K562 (cell line): Measurements from ENCODE around the gene TSSK6. TPM values are rescaled to one million over a fixed set of nuclear protein-coding genes. Genes with fewer than 3 reads are reported as not detected.
A peak's percentile ranks its signal among the peaks of the same experiment; 100 is the strongest.

Experiments
- ARID2 ChIP-seq: fragments of 450-650 bp; IDR thresholded peaks from 2 replicates; pipeline ENCODE4 v1.6.1; 2017; ENCODE audit warnings: antibody characterized with exemption, mild to moderate bottlenecking
- ATF7 ChIP-seq: fragments of 450-650 bp; IDR thresholded peaks from 2 replicates; pipeline ENCODE4 v1.7.1; 2014; ENCODE audit warnings: mild to moderate bottlenecking, moderate library complexity
- CREM ChIP-seq: IDR thresholded peaks from 2 replicates; pipeline ENCODE4 v1.6.1; 2014; ENCODE audit warnings: antibody characterized with exemption, low read depth
- DNMT1 ChIP-seq: fragments of 450-650 bp; IDR thresholded peaks from 2 replicates; pipeline ENCODE4 v1.6.1; 2016; ENCODE audit warnings: antibody characterized with exemption, mild to moderate bottlenecking
- ESRRA ChIP-seq: fragments of 450-650 bp; IDR thresholded peaks from 2 replicates; pipeline ENCODE4 v1.6.1; 2014; ENCODE audit warnings: low read depth, mild to moderate bottlenecking, moderate library complexity, borderline replicate concordance
- FOSL1 ChIP-seq: fragments of 200-800 bp; sonication (Bioruptor generic); conservative IDR thresholded peaks from 2 replicates; pipeline ENCODE4 v1.6.1; 2016; ENCODE audit warnings: missing genetic modification characterization, missing compliant biosample characterization
- FOXJ2 ChIP-seq: fragments of 200-800 bp; sonication (Bioruptor generic); IDR thresholded peaks from 2 replicates; pipeline ENCODE4 v1.6.1; 2016; ENCODE audit warnings: missing genetic modification characterization, missing compliant biosample characterization
- JUND ChIP-seq, 2 experiments: IDR thresholded peaks; 2 replicates in 1 of 2; 3 replicates in 1 of 2; pipeline ENCODE4 v1.6.1; 2011; ENCODE audit warnings: borderline replicate concordance in 2 of 2, low read depth in 2 of 2, low read length in 2 of 2, improper control_type of control experiment in 1 of 2, missing biosample characterization in 1 of 2, missing genetic modification characterization in 1 of 2, missing genetic modification reagents in 1 of 2
- KHSRP ChIP-seq: fragments of 450-650 bp; IDR thresholded peaks from 2 replicates; pipeline ENCODE4 v1.6.1; 2017
- NCOA1 ChIP-seq: fragments of 450-650 bp; IDR thresholded peaks from 2 replicates; pipeline ENCODE4 v1.6.1; 2016; ENCODE audit warnings: low read depth
- NRF1 ChIP-seq, 2 experiments: fragments of 450-650 bp; IDR thresholded peaks in 1 of 2; conservative IDR thresholded peaks in 1 of 2; 2 replicates each; pipeline ENCODE4 v1.6.1; 2014; ENCODE audit warnings: mild to moderate bottlenecking in 2 of 2
- PCBP2 ChIP-seq: fragments of 200-400 bp; formaldehyde crosslinking; IDR thresholded peaks from 2 replicates; pipeline ENCODE4 v1.6.1; 2018; ENCODE audit warnings: low read length, low read depth, mild to moderate bottlenecking, moderate library complexity; ENCODE audit not compliant: poor library complexity, severe bottlenecking
- PHF8 ChIP-seq: fragments of 200-600 bp; sonication (generic); IDR thresholded peaks from 2 replicates; pipeline ENCODE4 v1.6.1; 2012; ENCODE audit warnings: mixed run types, mild to moderate bottlenecking, inconsistent platforms, low read length, moderate library complexity, borderline replicate concordance
- POLR2A ChIP-seq: fragments of 450-650 bp; conservative IDR thresholded peaks from 2 replicates; pipeline ENCODE4 v1.6.1; 2016
- PTBP1 ChIP-seq: fragments of 200-400 bp; formaldehyde crosslinking; IDR thresholded peaks from 2 replicates; pipeline ENCODE4 v1.6.1; 2017; ENCODE audit warnings: low read depth, low read length
- RBBP5 ChIP-seq: fragments of 200-600 bp; sonication (generic); IDR thresholded peaks from 2 replicates; pipeline ENCODE4 v1.6.1; 2012; ENCODE audit warnings: borderline replicate concordance, mild to moderate bottlenecking, low read length, control low read depth, inconsistent platforms; ENCODE audit not compliant: insufficient read depth, poor library complexity, severe bottlenecking
- SMAD3 ChIP-seq: fragments of 450-650 bp; formaldehyde crosslinking; conservative IDR thresholded peaks from 2 replicates; pipeline ENCODE4 v1.4.0; 2020; ENCODE audit warnings: mild to moderate bottlenecking
- SMARCC2 ChIP-seq: fragments of 450-650 bp; IDR thresholded peaks from 2 replicates; pipeline ENCODE4 v1.6.1; 2017; ENCODE audit warnings: antibody characterized with exemption, moderate library complexity, mild to moderate bottlenecking, low read depth
- ZBED1 ChIP-seq: IDR thresholded peaks from 2 replicates; pipeline ENCODE4 v1.6.1; 2014
- ZFP36 ChIP-seq: fragments of 150-350 bp; IDR thresholded peaks from 2 replicates; pipeline ENCODE4 v1.6.1; 2018; ENCODE audit warnings: low read length, low read depth; ENCODE audit not compliant: partially characterized antibody
- ZKSCAN8 ChIP-seq: fragments of 200-800 bp; sonication (Bioruptor generic); IDR thresholded peaks from 2 replicates; pipeline ENCODE4 v1.6.1; 2016; ENCODE audit warnings: missing genetic modification characterization, missing compliant biosample characterization
- ZNF830 ChIP-seq: fragments of 250-450 bp; sonication (Bioruptor Pico); IDR thresholded peaks from 2 replicates; pipeline ENCODE4 v1.5.0; 2021; ENCODE audit warnings: mild to moderate bottlenecking
- polyA plus RNA-seq, 8 experiments: library from polyadenylated mRNA; depleted of rRNA in 4 of 8; stranded (reverse) in 5 of 8; unstranded in 3 of 8; fragments of >200 nt; fragmentation: Nextera tagmentation in 2 of 8; fragmentation: Illumina TruSeq in 1 of 8; extraction: Ambion mirVana in 2 of 8; extraction: Trizol in 1 of 8; gene quantifications; 2 replicates each; pipeline versions ENCODE4 v1.2.1 to v1.2.3, GENCODE V29; 2011 to 2014; ENCODE audit warnings: inconsistent platforms in 1 of 8, missing spikeins in 1 of 8
- total RNA-seq, 7 experiments: library from RNA; depleted of rRNA in 6 of 7; stranded (reverse); fragments of >200 nt in 6 of 7; fragmentation: Illumina TruSeq in 2 of 7; extraction: Trizol in 2 of 7; gene quantifications; 2 replicates each; pipeline versions ENCODE4 v1.2.1 to v1.2.3, GENCODE V29; 2011 to 2021; ENCODE audit warnings: low replicate concordance in 1 of 7
- TF ChIP-seq, protein P1 (sequence below): sonication (generic); formaldehyde crosslinking; IDR thresholded peaks from 2 replicates; pipeline ENCODE4 v1.8.1; 2023; ENCODE audit warnings: mild to moderate bottlenecking, missing genetic modification reagents
- TF ChIP-seq, protein P2 (sequence below): sonication (generic); formaldehyde crosslinking; IDR thresholded peaks from 2 replicates; pipeline ENCODE4 v1.8.0; 2022; ENCODE audit warnings: missing genetic modification reagents, mild to moderate bottlenecking, borderline replicate concordance
- TF ChIP-seq, protein P3 (sequence below): fragments of 450-650 bp; formaldehyde crosslinking; IDR thresholded peaks from 2 replicates; pipeline ENCODE4 v1.4.0; 2020; ENCODE audit warnings: mild to moderate bottlenecking, mixed read lengths

The TSSK6 gene
- total and polyA plus RNA-seq, 9 of the 15 experiments (the other 6 are each of a cell fraction or from before 2014, with no cell fraction given): 0.21 to 2.6 (median 1.5) TPM; not detected in 3

DNA sequence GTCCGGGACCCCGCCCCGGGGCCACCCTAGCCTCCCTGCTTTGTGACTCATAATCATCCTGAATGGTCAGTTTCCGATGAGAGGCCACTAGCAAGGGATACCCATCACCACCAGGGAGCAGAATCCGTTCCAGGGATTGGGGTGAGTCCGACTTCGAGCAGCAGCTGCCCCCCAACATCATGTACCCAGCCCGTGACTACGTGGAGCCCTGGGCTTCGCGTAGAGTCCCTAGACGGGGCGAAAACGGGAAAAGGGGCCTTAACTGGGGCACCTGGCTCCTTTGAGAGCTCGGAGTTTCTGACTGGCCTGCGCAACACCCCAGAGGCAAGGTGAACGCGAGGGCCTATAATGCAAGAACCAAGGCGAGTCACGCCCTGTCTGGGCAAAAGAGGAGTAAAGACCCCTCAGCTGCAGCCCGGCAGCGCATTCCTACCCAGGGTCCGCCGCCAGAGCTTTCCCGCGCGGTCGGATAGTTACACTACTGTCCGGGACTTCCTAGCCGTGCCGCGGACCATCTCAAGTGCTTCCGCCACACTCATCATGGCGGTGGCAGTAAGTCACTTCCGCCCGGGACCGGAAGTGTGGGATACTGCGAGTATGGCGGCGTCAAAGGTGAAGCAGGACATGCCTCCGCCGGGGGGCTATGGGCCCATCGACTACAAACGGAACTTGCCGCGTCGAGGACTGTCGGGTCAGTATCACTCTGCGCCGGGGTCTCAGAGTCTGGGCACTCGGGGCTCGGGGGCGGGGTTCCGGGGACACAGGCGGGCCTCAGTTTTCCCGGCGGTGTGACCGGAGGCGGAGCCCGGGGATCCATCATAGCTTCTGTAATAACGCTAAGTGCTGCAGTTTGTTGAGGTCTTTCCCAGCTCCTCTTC, 533 bp upstream of the TSSK6 start, which contains the start of gene NDUFA13 (continued):
- TF ChIP-seq, protein P1, sequence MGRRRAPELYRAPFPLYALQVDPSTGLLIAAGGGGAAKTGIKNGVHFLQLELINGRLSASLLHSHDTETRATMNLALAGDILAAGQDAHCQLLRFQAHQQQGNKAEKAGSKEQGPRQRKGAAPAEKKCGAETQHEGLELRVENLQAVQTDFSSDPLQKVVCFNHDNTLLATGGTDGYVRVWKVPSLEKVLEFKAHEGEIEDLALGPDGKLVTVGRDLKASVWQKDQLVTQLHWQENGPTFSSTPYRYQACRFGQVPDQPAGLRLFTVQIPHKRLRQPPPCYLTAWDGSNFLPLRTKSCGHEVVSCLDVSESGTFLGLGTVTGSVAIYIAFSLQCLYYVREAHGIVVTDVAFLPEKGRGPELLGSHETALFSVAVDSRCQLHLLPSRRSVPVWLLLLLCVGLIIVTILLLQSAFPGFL (CRISPR knock-in tag): no peak
- TF ChIP-seq SMARCC2 (no peak), RBBP5 (peak; percentile 93), ESRRA (peak; percentile 92), ARID2 (no peak), ATF7 (peak; percentile 69), ZBED1 (no peak), PCBP2 (no peak), DNMT1 (no peak), FOSL1 (tag) (peak; percentile 35; the same call in 1 of the 2 replicates), POLR2A (peak; percentile 92), CREM (peak; percentile 93), KHSRP (no peak), JUND (IDR thresholded peaks at IDR 0.05; ENCODE audit: borderline replicate concordance, low read depth, low read length) (peak; percentile 74), JUND (tag; IDR thresholded peaks at IDR 0.05; ENCODE audit: borderline replicate concordance, low read depth, low read length) (peak; percentile 58; the same call in 2 of the 3 replicates), ZKSCAN8 (CRISPR knock-in tag) (no peak), SMAD3 (CRISPR knock-in tag) (no peak), PTBP1 (no peak), PHF8 (peak; percentile 91), ZNF830 (CRISPR knock-in tag) (no peak), FOXJ2 (tag) (no peak), ZFP36 (no peak), NCOA1 (peak; percentile 71; the same call in 1 of the 2 replicates), NRF1 (conservative IDR thresholded peaks at IDR 0.05 in 1 of 2, IDR thresholded peaks at IDR 0.05 in 1 of 2) (peak; percentile 66 to 74)
- TF ChIP-seq, protein P2, sequence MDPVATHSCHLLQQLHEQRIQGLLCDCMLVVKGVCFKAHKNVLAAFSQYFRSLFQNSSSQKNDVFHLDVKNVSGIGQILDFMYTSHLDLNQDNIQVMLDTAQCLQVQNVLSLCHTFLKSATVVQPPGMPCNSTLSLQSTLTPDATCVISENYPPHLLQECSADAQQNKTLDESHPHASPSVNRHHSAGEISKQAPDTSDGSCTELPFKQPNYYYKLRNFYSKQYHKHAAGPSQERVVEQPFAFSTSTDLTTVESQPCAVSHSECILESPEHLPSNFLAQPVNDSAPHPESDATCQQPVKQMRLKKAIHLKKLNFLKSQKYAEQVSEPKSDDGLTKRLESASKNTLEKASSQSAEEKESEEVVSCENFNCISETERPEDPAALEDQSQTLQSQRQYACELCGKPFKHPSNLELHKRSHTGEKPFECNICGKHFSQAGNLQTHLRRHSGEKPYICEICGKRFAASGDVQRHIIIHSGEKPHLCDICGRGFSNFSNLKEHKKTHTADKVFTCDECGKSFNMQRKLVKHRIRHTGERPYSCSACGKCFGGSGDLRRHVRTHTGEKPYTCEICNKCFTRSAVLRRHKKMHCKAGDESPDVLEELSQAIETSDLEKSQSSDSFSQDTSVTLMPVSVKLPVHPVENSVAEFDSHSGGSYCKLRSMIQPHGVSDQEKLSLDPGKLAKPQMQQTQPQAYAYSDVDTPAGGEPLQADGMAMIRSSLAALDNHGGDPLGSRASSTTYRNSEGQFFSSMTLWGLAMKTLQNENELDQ (CRISPR knock-in tag): no peak
- TF ChIP-seq, protein P3, sequence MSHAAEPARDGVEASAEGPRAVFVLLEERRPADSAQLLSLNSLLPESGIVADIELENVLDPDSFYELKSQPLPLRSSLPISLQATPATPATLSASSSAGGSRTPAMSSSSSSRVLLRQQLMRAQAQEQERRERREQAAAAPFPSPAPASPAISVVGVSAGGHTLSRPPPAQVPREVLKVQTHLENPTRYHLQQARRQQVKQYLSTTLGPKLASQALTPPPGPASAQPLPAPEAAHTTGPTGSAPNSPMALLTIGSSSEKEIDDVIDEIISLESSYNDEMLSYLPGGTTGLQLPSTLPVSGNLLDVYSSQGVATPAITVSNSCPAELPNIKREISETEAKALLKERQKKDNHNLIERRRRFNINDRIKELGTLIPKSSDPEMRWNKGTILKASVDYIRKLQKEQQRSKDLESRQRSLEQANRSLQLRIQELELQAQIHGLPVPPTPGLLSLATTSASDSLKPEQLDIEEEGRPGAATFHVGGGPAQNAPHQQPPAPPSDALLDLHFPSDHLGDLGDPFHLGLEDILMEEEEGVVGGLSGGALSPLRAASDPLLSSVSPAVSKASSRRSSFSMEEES (CRISPR knock-in tag): no peak
